Lung (tissue), 16 donors: ENCODE results near the gene SYT14. TPM values are rescaled to one million over a fixed set of nuclear protein-coding genes. Genes with fewer than 3 reads are reported as not detected.
"Not testable (repeated sequence)": the region's sequence is repeated elsewhere in the genome, so short reads cannot be mapped to it uniquely, and the experiment has no call there.

ENCODE experiments used
- ATAC-seq: fragments of 200-7000 bp; cut with Tn5 transposase; one replicate; pipeline ENCODE4 v1.9.1; 2020; ENCODE audit warnings: moderate number of reproducible peaks; ENCODE audit not compliant: insufficient read depth, low FRiP score
- DNase-seq, 3 donors: peaks; one replicate each; pipeline ENCODE4 v3.0.0-alpha.2; 2013 to 2017
- H3K27ac ChIP-seq, 2 donors: one replicate each; pipeline ENCODE4 v1.5.1; 2013; ENCODE audit warnings: mild to moderate bottlenecking in 2 of 2, moderate library complexity in 2 of 2, control low read depth in 1 of 2, inconsistent platforms in 1 of 2, low read depth in 1 of 2, low read length in 1 of 2
- H3K27me3 ChIP-seq, 3 donors: one replicate each; pipeline ENCODE4 v1.5.1; 2013; ENCODE audit warnings: low read length in 2 of 3; ENCODE audit not compliant: control insufficient read depth in 3 of 3, insufficient read depth in 3 of 3
- H3K36me3 ChIP-seq, 4 donors: one replicate each; pipeline ENCODE4 v1.5.1; 2013; ENCODE audit warnings: low read length in 4 of 4, mild to moderate bottlenecking in 1 of 4, moderate library complexity in 1 of 4; ENCODE audit not compliant: control insufficient read depth in 4 of 4, insufficient read depth in 4 of 4
- H3K4me1 ChIP-seq, 5 donors: one replicate each; pipeline ENCODE4 v1.5.1; 2013; ENCODE audit warnings: low read length in 5 of 5, mild to moderate bottlenecking in 2 of 5, moderate library complexity in 1 of 5; ENCODE audit not compliant: control insufficient read depth in 5 of 5, insufficient read depth in 5 of 5
- H3K4me3 ChIP-seq: one replicate; pipeline ENCODE4 v1.5.1; 2013; ENCODE audit warnings: mild to moderate bottlenecking, control low read depth, moderate library complexity
- H3K9ac ChIP-seq, 2 donors: one replicate each; pipeline ENCODE4 v1.5.1; 2013; ENCODE audit warnings: low read length in 2 of 2, control low read depth in 1 of 2; ENCODE audit not compliant: insufficient read depth in 1 of 2
- H3K9me3 ChIP-seq, 4 donors: one replicate each; pipeline ENCODE4 v1.5.1; 2013; ENCODE audit warnings: low read length in 3 of 4, mild to moderate bottlenecking in 1 of 4, moderate library complexity in 1 of 4; ENCODE audit not compliant: control insufficient read depth in 4 of 4, insufficient read depth in 3 of 4
- WGBS, 2 donors: extraction: QIAGEN DNeasy Blood & Tissue Kit; methylation state at CpG; one replicate each; pipeline ENCODE4 v1.1.7; 2013; 5-methylcytosine and 5-hydroxymethylcytosine counted together
- long read RNA-seq, 5 donors: transcript quantifications; one replicate each; lab custom pipeline, GENCODE V29; 2026
- polyA plus RNA-seq, 2 donors: library from polyadenylated mRNA; stranded (reverse); fragments of 200-250 nt; gene quantifications; one replicate each; pipeline ENCODE4 v1.2.1, GENCODE V29; 2013
- total RNA-seq, 2 donors: library from RNA; depleted of rRNA in 1 of 2; stranded (reverse); fragments of >200 nt in 1 of 2; gene quantifications; one replicate each; pipeline ENCODE4 v1.2.1, GENCODE V29; 2014 to 2021
- TF ChIP-seq, protein P1 (sequence below): IDR thresholded peaks from 2 replicates; pipeline ENCODE4 v1.5.1; 2012; ENCODE audit warnings: mild to moderate bottlenecking; ENCODE audit errors: control extremely low read depth, extremely low read depth
- donor health status: control.
- donor health status: control.
- donor health status: Bipolar disorder and iron deficiency.
- donor health status: healthy.
- donor health status: DM: yes; HTN: yes; CAD: no.

The SYT14 gene
- total RNA-seq = under 1 TPM in 1 of 2 donors, not detected in 1; 0.23 TPM
- polyA plus RNA-seq = under 1 TPM in 1 of 2 donors, not detected in 1; under 0.01 TPM
- long read RNA-seq, donor 1 = 0 reads
- long read RNA-seq, donor 2 = 0 reads
- long read RNA-seq, donor 3 = 0 reads
- long read RNA-seq, donor 4 = 0 reads
- long read RNA-seq, donor 5 = 0 reads

DNA sequence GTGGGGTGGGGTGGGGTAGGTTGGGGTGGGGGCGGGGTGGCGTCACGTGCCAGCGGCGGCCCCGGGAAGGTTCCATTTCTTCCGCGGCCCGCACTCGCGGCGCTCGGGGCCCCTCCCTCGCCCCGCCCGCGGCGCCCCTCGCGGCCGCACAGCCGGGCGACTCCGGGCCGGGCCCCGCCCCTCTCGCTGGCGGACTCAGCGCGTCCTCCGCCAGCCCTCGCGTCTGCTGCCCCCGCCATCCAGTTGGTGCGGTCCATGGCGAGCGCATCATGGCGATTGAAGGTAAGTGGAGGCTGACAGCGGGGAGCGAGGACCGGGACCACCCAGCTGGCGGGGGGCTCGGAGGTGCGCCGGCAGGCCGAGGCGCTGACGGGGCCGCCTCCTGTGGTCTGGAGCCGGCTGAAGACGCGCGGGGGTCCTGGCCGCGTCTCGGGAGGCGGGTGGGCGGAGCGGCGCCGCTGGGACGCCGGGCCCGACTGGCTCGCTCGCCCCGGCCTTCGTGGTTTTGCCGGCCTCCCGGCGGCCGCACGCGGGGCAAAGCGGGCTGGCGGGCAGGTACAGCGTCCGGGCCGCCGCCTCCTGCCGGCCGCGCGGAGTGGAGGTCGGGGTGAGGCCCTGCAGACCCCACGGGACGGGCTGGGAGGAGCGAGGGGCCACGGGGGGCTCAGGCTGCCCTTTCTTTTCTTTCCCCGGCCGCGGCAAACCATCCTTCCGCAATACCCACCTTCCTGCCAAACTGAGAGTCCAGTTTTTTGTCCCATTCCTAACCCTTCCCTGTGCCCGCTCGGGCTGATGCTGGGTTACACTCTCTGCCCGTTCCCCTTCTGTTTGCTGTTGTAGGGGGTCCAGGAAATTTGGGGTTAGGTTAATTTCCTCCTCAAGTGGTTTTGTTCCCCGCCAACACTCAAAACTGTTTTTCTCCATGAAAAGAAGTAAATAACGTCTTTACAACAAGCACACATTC is at the start of gene SYT14:
TSS of gene SYT14 (plus strand) at position 222 of the 964 bp plus-strand sequence. CDS start at position 270, 48 bp downstream.
- 3 to 5% methylated on average over 77 to 98 of the region's 98 CpGs for WGBS, 2 donors
- ATAC-seq (no peak), DNase-seq (peak; percentile 1 to 12 (median 6))
- H3K9me3 ChIP-seq = peaks cover 0 to 8% (median 0%) of the 10 kb centered on the region in 4 donors
- no peak within 1 kb of the TSS for H3K27ac ChIP-seq
- peaks cover 6 to 19% (median 8%) of the 10 kb centered on the region in 3 donors for H3K27me3 ChIP-seq
- no peaks in the 10 kb centered on the region for H3K36me3 ChIP-seq
- TF ChIP-seq, protein P1, sequence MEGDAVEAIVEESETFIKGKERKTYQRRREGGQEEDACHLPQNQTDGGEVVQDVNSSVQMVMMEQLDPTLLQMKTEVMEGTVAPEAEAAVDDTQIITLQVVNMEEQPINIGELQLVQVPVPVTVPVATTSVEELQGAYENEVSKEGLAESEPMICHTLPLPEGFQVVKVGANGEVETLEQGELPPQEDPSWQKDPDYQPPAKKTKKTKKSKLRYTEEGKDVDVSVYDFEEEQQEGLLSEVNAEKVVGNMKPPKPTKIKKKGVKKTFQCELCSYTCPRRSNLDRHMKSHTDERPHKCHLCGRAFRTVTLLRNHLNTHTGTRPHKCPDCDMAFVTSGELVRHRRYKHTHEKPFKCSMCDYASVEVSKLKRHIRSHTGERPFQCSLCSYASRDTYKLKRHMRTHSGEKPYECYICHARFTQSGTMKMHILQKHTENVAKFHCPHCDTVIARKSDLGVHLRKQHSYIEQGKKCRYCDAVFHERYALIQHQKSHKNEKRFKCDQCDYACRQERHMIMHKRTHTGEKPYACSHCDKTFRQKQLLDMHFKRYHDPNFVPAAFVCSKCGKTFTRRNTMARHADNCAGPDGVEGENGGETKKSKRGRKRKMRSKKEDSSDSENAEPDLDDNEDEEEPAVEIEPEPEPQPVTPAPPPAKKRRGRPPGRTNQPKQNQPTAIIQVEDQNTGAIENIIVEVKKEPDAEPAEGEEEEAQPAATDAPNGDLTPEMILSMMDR = no peak
- H3K9ac ChIP-seq = no peak within 1 kb of the TSS
- H3K4me1 ChIP-seq = peaks cover 0 to 9% (median 0%) of the 10 kb centered on the region in 5 donors
- no peak within 1 kb of the TSS for H3K4me3 ChIP-seq

DNA sequence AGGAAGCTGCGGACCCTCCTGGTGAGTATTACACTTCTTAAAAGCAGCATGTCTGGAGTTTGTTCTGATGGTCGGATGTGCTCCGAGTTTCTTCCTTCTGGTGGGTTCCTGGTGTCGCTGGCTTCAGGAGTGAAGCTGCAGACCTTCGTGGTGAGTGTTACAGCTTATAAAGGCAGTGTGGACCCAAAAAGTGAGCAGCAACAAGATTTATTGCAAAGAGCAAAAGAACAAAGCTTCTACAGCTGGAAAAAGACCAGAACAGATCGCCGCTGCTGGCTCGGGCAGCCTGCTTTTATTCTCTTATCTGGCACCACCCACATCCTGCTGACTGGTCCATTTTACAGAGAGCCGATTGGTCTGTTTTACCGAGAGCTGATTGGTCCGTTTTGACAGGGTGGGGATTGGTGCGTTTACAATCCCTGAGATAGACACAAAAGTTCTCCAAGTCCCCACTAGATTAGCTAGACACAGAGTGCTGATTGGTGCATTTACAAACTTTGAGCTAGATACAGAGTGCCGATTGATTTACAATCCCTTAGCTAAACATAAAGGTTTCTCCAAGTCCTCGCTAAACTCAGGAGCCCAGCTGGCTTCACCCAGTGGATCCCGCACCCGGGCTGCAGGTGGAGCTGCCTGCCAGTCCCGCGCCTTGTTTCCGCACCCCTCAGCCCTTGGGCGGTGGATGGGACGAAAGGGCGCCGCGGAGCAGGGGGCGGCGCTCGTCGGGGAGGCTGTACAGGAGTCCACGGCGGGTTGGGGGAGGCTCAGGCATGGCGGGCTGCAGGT is 49.5 kb upstream of the SYT14 start:
- not testable (repeated sequence) for DNase-seq, H3K36me3 ChIP-seq, H3K4me3 ChIP-seq, H3K9me3 ChIP-seq, H3K9ac ChIP-seq, H3K27ac ChIP-seq, ATAC-seq, H3K4me1 ChIP-seq, H3K27me3 ChIP-seq
- 87 to 90% methylated on average over 31 of the region's 31 CpGs for WGBS, 2 donors

DNA sequence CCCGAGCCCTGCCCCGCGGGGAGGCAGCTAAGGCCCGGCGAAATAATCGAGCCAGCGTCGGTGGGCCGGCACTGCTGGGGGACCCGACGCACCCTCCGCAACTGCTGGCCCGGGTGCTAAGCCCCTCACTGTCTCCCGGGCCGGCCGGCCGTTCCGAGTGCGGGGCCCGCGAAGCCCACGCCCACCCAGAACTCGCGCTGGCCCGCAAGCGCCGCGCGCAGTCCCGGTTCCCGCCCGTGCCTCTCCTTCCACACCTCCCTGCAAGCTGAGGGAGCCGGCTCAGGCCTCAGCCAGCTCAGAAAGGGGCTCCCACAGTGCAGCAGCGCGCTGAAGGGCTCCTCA is 49.0 kb upstream of the SYT14 start:
- DNase-seq = no peak
- Histone ChIP-seq H3K9me3 (peaks cover 0 to 3% (median 0%) of the 10 kb centered on the region in 4 donors), H3K36me3 (no peaks in the 10 kb centered on the region), H3K9ac (no peak overlapping the region), H3K27ac (no peak overlapping the region), H3K4me3 (no peak overlapping the region), H3K27me3 (no peaks in the 10 kb centered on the region), H3K4me1 (no peaks in the 10 kb centered on the region)
- TF ChIP-seq, protein P1 = no peak
- 87 to 93% methylated on average over 30 to 35 of the region's 35 CpGs for WGBS, 2 donors
- no peak for ATAC-seq
